Endothelial cell of umbilical vein (primary cell): Measurements from ENCODE around the gene UBE4B. TPM values are rescaled to one million over a fixed set of nuclear protein-coding genes. Genes with fewer than 3 reads are reported as not detected.

Experiments used
- BruUV-seq: library from RNA; stranded (reverse); fragments of 400-500 nt; replicated peaks from 2 replicates; lab custom pipeline; 2021; lab: Mats Ljungman, UMichigan
- CTCF ChIA-PET: fragments of 300-600, 350-600 bp; sonication (Branson Sonifier 250); formaldehyde crosslinking; loops from one replicate; lab custom pipeline; 2021; ENCODE audit warnings: antibody characterized with exemption, inconsistent platforms; lab: Charles Lee
- POLR2A ChIA-PET: fragments of 300-600, 350-600 bp; sonication (Branson Sonifier 250); formaldehyde crosslinking; loops from one replicate; lab custom pipeline; 2021; ENCODE audit warnings: antibody characterized with exemption, inconsistent platforms; lab: Charles Lee
- DNase-seq: peaks from one replicate; pipeline ENCODE4 v3.0.0-alpha.2; 2011; ENCODE audit warnings: low read depth, low spot score
- FAIRE-seq: peaks from 2 replicates; lab custom pipeline; 2011; peaks lifted over from hg19 to GRCh38; lab: Jason Lieb, UNC
- H2AFZ ChIP-seq: 2 replicates; pipeline ENCODE4 v1.6.0; 2012; ENCODE audit warnings: low read depth, low read length, control low read depth, inconsistent platforms
- H3K27ac ChIP-seq: 2 replicates; pipeline ENCODE4 v1.5.1; 2011; ENCODE audit warnings: low read depth, mild to moderate bottlenecking, control low read depth, low read length, moderate library complexity; ENCODE audit not compliant: insufficient read depth
- H3K27me3 ChIP-seq, 2 experiments: 2 replicates each; pipeline versions ENCODE4 v1.6.0 to v1.6.1; 2011; ENCODE audit warnings: low read length in 2 of 2, mixed read lengths in 1 of 2; ENCODE audit not compliant: control insufficient read depth in 2 of 2, insufficient read depth in 2 of 2
- H3K36me3 ChIP-seq, 2 experiments: 2 replicates in 1 of 2; 3 replicates in 1 of 2; pipeline ENCODE4 v1.5.1; 2011; ENCODE audit warnings: low read length in 2 of 2, mild to moderate bottlenecking in 1 of 2, moderate library complexity in 1 of 2; ENCODE audit not compliant: control insufficient read depth in 2 of 2, insufficient read depth in 2 of 2; ENCODE audit errors: extremely low read depth in 1 of 2
- H3K4me1 ChIP-seq: 3 replicates; pipeline ENCODE4 v1.5.1; 2011; ENCODE audit warnings: mild to moderate bottlenecking, low read length; ENCODE audit not compliant: control insufficient read depth, insufficient read depth; ENCODE audit errors: extremely low read depth
- H3K4me2 ChIP-seq: 2 replicates; pipeline ENCODE4 v1.6.1; 2011; ENCODE audit warnings: low read length, control low read depth, mixed read lengths; ENCODE audit not compliant: insufficient read depth
- H3K4me3 ChIP-seq, 3 experiments: fragments of 200-600 bp in 1 of 3; sonication (generic), shearing (Covaris generic) in 1 of 3; replicated peaks in 1 of 3; 2 replicates each; pipeline ENCODE4 v1.5.1; 2011 to 2016; ENCODE audit warnings: control low read depth in 3 of 3, low read length in 3 of 3, mild to moderate bottlenecking in 2 of 3, inconsistent platforms in 1 of 3, low read depth in 1 of 3, moderate library complexity in 1 of 3; ENCODE audit not compliant: insufficient read depth in 1 of 3
- H3K79me2 ChIP-seq: 2 replicates; pipeline ENCODE4 v1.6.0; 2012; ENCODE audit warnings: low read length, inconsistent platforms; ENCODE audit not compliant: control insufficient read depth, insufficient read depth
- H3K9ac ChIP-seq: replicated peaks from 2 replicates; pipeline ENCODE3; 2011; ENCODE audit warnings: low read length, control low read depth; ENCODE audit not compliant: insufficient read depth; ENCODE audit errors: extremely low read depth
- H3K9me1 ChIP-seq: replicated peaks from 3 replicates; pipeline ENCODE4 v1.6.0; 2011; ENCODE audit warnings: mild to moderate bottlenecking, low read length; ENCODE audit not compliant: control insufficient read depth, insufficient read depth; ENCODE audit errors: extremely low read depth
- H3K9me3 ChIP-seq: replicated peaks from 2 replicates; pipeline ENCODE4 v1.5.1; 2012; ENCODE audit warnings: low read length, inconsistent platforms; ENCODE audit not compliant: control insufficient read depth, insufficient read depth
- H4K20me1 ChIP-seq: replicated peaks from 2 replicates; pipeline ENCODE3; 2011; ENCODE audit warnings: mild to moderate bottlenecking, low read length; ENCODE audit not compliant: control insufficient read depth, insufficient read depth; ENCODE audit errors: extremely low read depth
- EZH2 ChIP-seq: IDR thresholded peaks from 2 replicates; pipeline ENCODE4 v1.6.1; 2012; ENCODE audit warnings: borderline replicate concordance, low read depth, mild to moderate bottlenecking, moderate library complexity, low read length, inconsistent platforms; ENCODE audit not compliant: severe bottlenecking
- FOS ChIP-seq: IDR thresholded peaks from 2 replicates; pipeline ENCODE4 v1.6.1; 2011; ENCODE audit warnings: mild to moderate bottlenecking, low read length, moderate library complexity, borderline replicate concordance; ENCODE audit not compliant: insufficient read depth
- GATA2 ChIP-seq: IDR thresholded peaks from 2 replicates; pipeline ENCODE4 v1.7.0; 2011; ENCODE audit warnings: low read depth, mild to moderate bottlenecking, moderate library complexity, mixed read lengths, low read length; ENCODE audit not compliant: insufficient read length, insufficient read depth
- JUN ChIP-seq: IDR thresholded peaks from 2 replicates; pipeline ENCODE4 v1.6.1; 2011; ENCODE audit warnings: borderline replicate concordance, low read depth; ENCODE audit not compliant: insufficient read length, insufficient read depth
- MYC ChIP-seq: IDR thresholded peaks from one replicate; pipeline ENCODE4 v1.6.1; 2011; ENCODE audit warnings: mild to moderate bottlenecking, low read depth, low read length
- POLR2A ChIP-seq: IDR thresholded peaks from 2 replicates; pipeline ENCODE4 v1.6.1; 2012; ENCODE audit warnings: low read depth, mild to moderate bottlenecking, control low read depth, low read length
- POLR2AphosphoS5 ChIP-seq: IDR thresholded peaks from 2 replicates; pipeline ENCODE4 v1.6.1; 2012; ENCODE audit warnings: low read depth, mild to moderate bottlenecking, control low read depth, low read length, moderate library complexity; ENCODE audit not compliant: insufficient read depth
- dilution Hi-C: fragments of 300-500 bp; cut with MboI; formaldehyde crosslinking; loops from one replicate; pipeline ENCODE4 v1.15.0; 2019; ENCODE audit warnings: low sequenced_read_pairs; ENCODE audit not compliant: extremely low pct_ligation_motif_present
- intact Hi-C: fragments of 100-400 bp; cut with micrococcal nuclease; formaldehyde crosslinking; loops from one replicate; pipeline ENCODE4 v1.10.0; 2022
- polyA plus RNA-seq, 4 experiments: library from polyadenylated mRNA; depleted of rRNA in 3 of 4; stranded (reverse) in 3 of 4; unstranded in 1 of 4; fragments of >200 nt; gene quantifications; 2 replicates each; pipeline versions ENCODE4 v1.2.1 to v1.2.3, GENCODE V29; 2011 to 2012; ENCODE audit warnings: missing spikeins in 1 of 4
- total RNA-seq: library from RNA; stranded (reverse); gene quantifications from 2 replicates; pipeline ENCODE4 v1.2.3, GENCODE V29; 2021

Gene UBE4B
- total and polyA plus RNA-seq, 2 donors (not counting 3 experiments of a cell fraction or from before 2014, with no cell fraction given), result 17.8 to 54.5 TPM

DNA sequence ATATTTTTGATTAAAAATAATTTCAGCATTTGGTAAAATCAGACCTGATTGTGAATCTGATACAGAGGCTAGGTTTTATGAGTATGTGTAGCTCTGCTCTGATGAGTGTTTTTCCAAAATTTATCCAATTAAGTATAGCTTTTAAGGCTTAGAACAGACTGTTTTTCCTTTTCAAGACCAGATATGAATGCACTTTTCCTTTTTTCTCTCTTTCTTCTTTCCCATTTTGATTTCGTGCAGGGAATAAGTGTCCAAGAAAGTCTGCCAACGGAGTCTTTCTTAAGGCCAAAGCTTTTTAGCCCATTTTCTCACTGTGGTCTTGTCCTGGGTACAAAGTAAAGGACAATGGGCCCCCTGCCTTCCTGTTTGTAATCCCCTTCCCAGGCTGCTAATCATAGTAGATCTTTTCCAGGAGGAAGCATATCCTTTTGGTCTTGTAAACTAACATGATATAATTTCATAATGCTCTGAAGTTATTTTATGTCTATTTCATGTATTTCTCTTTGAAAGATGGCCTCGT is 180.5 kb downstream of the UBE4B start:
- no peak overlapping the region for H3K4me3 ChIP-seq
- peaks cover 4% of the 10 kb centered on the region for H4K20me1 ChIP-seq
- H3K4me1 ChIP-seq, result peaks cover 32% of the 10 kb centered on the region
- FAIRE-seq (no peak), DNase-seq (peak; percentile 15)
- H3K36me3 ChIP-seq, result no peaks in the 10 kb centered on the region
- H2AFZ ChIP-seq, result no peak overlapping the region
- peak overlapping the region; percentile 17 for H3K9ac ChIP-seq
- BruUV-seq, result no TSS peak
- peaks cover 60% of the 10 kb centered on the region for H3K79me2 ChIP-seq
- ChIA-PET CTCF (interaction anchor here (0.6 to 1.2 kb wide), 3 partner anchors 12 to 257 kb away, joined by 3 read pairs; no protein-coding TSS in a partner anchor), POLR2A (interaction anchor here (0.6 kb wide), 1 partner anchor 447 kb away, joined by 3 read pairs; no protein-coding TSS in a partner anchor)
- H3K9me1 ChIP-seq, result no peaks in the 10 kb centered on the region
- TF ChIP-seq POLR2AphosphoS5 (no peak), JUN (no peak), POLR2A (no peak), FOS (no peak), GATA2 (no peak), EZH2 (no peak)
- no peak overlapping the region for H3K27ac ChIP-seq
- intact Hi-C loops, result loop anchor here (5.0 kb wide), 2 partner anchors 64 to 181 kb away; partner anchors contain the start of gene UBE4B
- no peaks in the 10 kb centered on the region for H3K27me3 ChIP-seq
- dilution Hi-C loops, result no loop called here
- H3K4me2 ChIP-seq, result peak overlapping the region; percentile 50
- no peaks in the 10 kb centered on the region for H3K9me3 ChIP-seq

- CTCF ChIA-PET, result interaction anchor here (0.6 to 1.8 kb wide), 3 partner anchors 10 to 67 kb away, joined by 4 to 6 read pairs (median 4); no protein-coding TSS in a partner anchor
- H3K4me2 ChIP-seq, result peak overlapping the region; percentile 34
- intact Hi-C loops (no loop called here), dilution Hi-C loops (no loop called here)
- peaks cover 29% of the 10 kb centered on the region for H3K4me1 ChIP-seq
- POLR2A ChIA-PET, result interaction anchor here (0.5 kb wide), 1 partner anchor 1693 kb away, joined by 8 read pairs; no protein-coding TSS in a partner anchor
- peaks cover 4% of the 10 kb centered on the region for H4K20me1 ChIP-seq
- no peak for TF ChIP-seq POLR2AphosphoS5
- no peak for TF ChIP-seq FOS
- TF ChIP-seq MYC, result no peak
- no peaks in the 10 kb centered on the region for H3K27me3 ChIP-seq
- DNase-seq (peak; percentile 27), FAIRE-seq (peak; percentile 44)
- no peak overlapping the region for H2AFZ ChIP-seq
- no peaks in the 10 kb centered on the region for H3K36me3 ChIP-seq
- BruUV-seq, result no TSS peak
- H3K9me3 ChIP-seq, result no peaks in the 10 kb centered on the region
- no peak overlapping the region for H3K9ac ChIP-seq
- H3K27ac ChIP-seq, result no peak overlapping the region
- H3K9me1 ChIP-seq, result no peaks in the 10 kb centered on the region
- peaks cover 81% of the 10 kb centered on the region for H3K79me2 ChIP-seq
- H3K4me3 ChIP-seq, result no peak overlapping the region
Observed at GRCh38 chr1:10216090-10216749, 183.5 kb downstream of the UBE4B start.
